DMS53 treated with DMSO at 0.1 percent for 48 hours (cell line): ENCODE measurements around the gene TREX2.

Experiments
- DNase-seq: peaks from one replicate; lab custom pipeline; 2025; ENCODE audit not compliant: unreplicated experiment; lab: John Stamatoyannopoulos, UW

TREX2 gene

GRCh38 chrX:153476666-153477363 is 31.0 kb upstream of the TREX2 start:
- DNase-seq, result no peak

- DNase-seq, result no peak
Observed at GRCh38 chrX:153475751-153476281, 30.0 kb upstream of the TREX2 start.

GRCh38 chrX:153475271-153475670 is 29.4 kb upstream of the TREX2 start:
- DNase-seq, result no peak

- no peak for DNase-seq
Observed at GRCh38 chrX:153474718-153475117, 28.9 kb upstream of the TREX2 start.

- DNase-seq, result no peak
Observed at GRCh38 chrX:153474266-153474665, 28.4 kb upstream of the TREX2 start.

- DNase-seq, result no peak
Observed at GRCh38 chrX:153473126-153473525, 27.3 kb upstream of the TREX2 start.

GRCh38 chrX:153471663-153472280 is 25.9 kb upstream of the TREX2 start:
- DNase-seq, result no peak

GRCh38 chrX:153470411-153471363 is 24.8 kb upstream of the TREX2 start, which contains the start of gene HAUS7:
HAUS7 (minus strand) TSS chrX:153470576; CDS start chrX:153470557, 19 bp downstream.
- DNase-seq, result peak; percentile 84

- no peak for DNase-seq
Observed at GRCh38 chrX:153469811-153470410, 24.1 kb upstream of the TREX2 start.

- no peak for DNase-seq
Observed at GRCh38 chrX:153468008-153468580, 22.2 kb upstream of the TREX2 start.

GRCh38 chrX:153465691-153466380 is 20.0 kb upstream of the TREX2 start:
- no peak for DNase-seq

GRCh38 chrX:153464116-153464515 is 18.3 kb upstream of the TREX2 start:
- no peak for DNase-seq

- no peak for DNase-seq
Observed at GRCh38 chrX:153463556-153463955, 17.7 kb upstream of the TREX2 start.

- DNase-seq, result no peak
Observed at GRCh38 chrX:153463031-153463430, 17.2 kb upstream of the TREX2 start.

- DNase-seq, result no peak
Observed at GRCh38 chrX:153462291-153462690, 16.4 kb upstream of the TREX2 start.

- no peak for DNase-seq
Observed at GRCh38 chrX:153460826-153461225, 15.0 kb upstream of the TREX2 start.

GRCh38 chrX:153459986-153460385 is 14.1 kb upstream of the TREX2 start:
- DNase-seq, result no peak

- DNase-seq, result no peak
Observed at GRCh38 chrX:153458476-153458875, 12.6 kb upstream of the TREX2 start.

GRCh38 chrX:153457827-153458466 is 12.1 kb upstream of the TREX2 start:
- DNase-seq, result no peak
